ENCODE measurements around the gene FRMD1.

The FRMD1 gene

GRCh38 chr6:168096271-168096764 lies 17.3 kb upstream of the FRMD1 start:
- H3K4me3 ChIP-seq (replicated peaks; ENCODE audit: low read depth, low read length): no peak overlapping the region
- no peak for DNase-seq (ENCODE audit: extremely low read depth, low read depth)
- TF ChIP-seq, protein P1, sequence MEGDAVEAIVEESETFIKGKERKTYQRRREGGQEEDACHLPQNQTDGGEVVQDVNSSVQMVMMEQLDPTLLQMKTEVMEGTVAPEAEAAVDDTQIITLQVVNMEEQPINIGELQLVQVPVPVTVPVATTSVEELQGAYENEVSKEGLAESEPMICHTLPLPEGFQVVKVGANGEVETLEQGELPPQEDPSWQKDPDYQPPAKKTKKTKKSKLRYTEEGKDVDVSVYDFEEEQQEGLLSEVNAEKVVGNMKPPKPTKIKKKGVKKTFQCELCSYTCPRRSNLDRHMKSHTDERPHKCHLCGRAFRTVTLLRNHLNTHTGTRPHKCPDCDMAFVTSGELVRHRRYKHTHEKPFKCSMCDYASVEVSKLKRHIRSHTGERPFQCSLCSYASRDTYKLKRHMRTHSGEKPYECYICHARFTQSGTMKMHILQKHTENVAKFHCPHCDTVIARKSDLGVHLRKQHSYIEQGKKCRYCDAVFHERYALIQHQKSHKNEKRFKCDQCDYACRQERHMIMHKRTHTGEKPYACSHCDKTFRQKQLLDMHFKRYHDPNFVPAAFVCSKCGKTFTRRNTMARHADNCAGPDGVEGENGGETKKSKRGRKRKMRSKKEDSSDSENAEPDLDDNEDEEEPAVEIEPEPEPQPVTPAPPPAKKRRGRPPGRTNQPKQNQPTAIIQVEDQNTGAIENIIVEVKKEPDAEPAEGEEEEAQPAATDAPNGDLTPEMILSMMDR (IDR thresholded peaks at IDR 0.05; ENCODE audit: low read depth, low read length, missing control alignments): no peak

DNA sequence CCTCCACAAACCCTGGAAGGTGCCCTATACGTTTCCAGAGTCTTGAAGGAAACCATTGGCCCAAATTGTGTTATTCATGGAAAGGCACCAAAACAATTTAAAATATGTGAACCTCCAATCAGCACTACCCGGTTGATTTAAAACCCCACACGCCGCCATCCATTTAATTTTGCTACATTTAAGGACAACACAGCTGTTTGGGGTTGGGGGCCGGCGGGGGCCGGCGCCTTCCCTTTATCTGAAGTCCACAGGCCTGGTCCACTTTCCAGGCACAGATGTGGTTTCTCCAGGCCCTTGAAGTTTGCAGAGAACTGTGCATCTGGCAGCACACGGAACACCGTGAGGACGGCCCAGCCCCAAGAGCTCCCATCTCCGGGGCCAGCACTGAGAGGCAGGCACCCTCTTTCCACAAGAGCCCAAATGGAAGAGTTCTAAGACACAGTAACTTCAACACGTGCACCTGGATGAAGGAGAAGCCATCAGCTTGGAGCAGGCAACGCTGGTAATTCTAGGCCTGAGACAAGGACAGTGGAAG lies 16.8 kb upstream of the FRMD1 start:
- TF ChIP-seq, protein P1 (IDR thresholded peaks at IDR 0.05; ENCODE audit: low read depth, low read length, missing control alignments): no peak
- no peak overlapping the region for H3K4me3 ChIP-seq (replicated peaks; ENCODE audit: low read depth, low read length)
- DNase-seq (ENCODE audit: extremely low read depth, low read depth): no peak

DNA sequence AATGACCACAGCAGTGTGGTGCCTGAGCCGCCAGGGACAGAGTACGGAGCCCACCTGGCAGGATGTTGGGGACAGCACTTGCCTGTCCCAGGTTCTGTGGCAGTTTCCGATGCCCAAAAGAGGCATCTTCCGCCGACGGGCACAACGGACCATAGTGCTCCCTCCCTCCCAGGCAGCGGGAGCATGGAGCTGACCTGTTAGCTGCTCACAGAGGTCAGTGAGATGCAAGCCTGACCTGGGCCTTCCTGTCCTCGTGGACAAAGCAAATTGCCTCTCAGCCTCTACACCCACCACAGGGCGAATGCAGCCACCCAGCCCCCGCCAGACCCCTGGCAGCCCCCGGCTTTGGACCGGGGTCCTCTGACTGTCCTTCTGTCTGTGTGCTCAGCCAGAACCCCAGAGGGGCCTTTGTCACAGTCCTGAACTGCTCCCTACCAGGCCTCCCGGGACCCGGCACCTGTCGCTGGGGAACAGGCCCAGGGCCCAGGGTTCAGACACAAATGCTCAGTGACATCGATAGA lies 16.2 kb upstream of the FRMD1 start:
- DNase-seq (ENCODE audit: extremely low read depth, low read depth): no peak
- TF ChIP-seq, protein P1 (IDR thresholded peaks at IDR 0.05; ENCODE audit: low read depth, low read length, missing control alignments): no peak

GRCh38 chr6:168093634-168094033 lies 14.6 kb upstream of the FRMD1 start:
- TF ChIP-seq, protein P1 (IDR thresholded peaks at IDR 0.05; ENCODE audit: low read depth, low read length, missing control alignments): no peak
- no peak for DNase-seq (ENCODE audit: extremely low read depth, low read depth)
- no peak overlapping the region for H3K4me3 ChIP-seq (replicated peaks; ENCODE audit: low read depth, low read length)

More for the DNA sequence above, 16.2 kb upstream of the FRMD1 start:
- H3K4me3 ChIP-seq (replicated peaks; ENCODE audit: low read depth, low read length): no peak overlapping the region

DNA sequence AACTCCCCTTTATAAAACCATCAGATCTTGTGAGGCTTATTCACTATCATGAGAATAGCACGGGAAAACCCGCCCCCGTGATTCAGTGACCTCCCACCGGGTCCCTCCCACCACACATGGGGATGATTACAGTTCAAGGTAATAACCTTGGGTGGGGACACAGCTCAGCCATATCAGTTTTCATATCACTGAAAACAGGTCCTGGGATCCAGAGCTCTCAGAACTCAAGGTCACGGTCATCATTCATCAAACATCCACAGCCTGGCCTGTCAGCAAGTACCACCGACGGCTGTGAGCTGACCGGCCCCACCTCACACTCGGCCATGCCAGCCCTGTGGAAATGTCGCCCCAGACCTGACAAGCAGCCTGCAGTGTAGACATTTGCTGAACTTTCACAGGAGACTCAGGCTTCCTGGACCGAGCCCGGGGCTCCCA lies 14.1 kb upstream of the FRMD1 start:
- TF ChIP-seq, protein P1 (IDR thresholded peaks at IDR 0.05; ENCODE audit: low read depth, low read length, missing control alignments): no peak
- H3K4me3 ChIP-seq (replicated peaks; ENCODE audit: low read depth, low read length): no peak overlapping the region
- no peak for DNase-seq (ENCODE audit: extremely low read depth, low read depth)

DNA sequence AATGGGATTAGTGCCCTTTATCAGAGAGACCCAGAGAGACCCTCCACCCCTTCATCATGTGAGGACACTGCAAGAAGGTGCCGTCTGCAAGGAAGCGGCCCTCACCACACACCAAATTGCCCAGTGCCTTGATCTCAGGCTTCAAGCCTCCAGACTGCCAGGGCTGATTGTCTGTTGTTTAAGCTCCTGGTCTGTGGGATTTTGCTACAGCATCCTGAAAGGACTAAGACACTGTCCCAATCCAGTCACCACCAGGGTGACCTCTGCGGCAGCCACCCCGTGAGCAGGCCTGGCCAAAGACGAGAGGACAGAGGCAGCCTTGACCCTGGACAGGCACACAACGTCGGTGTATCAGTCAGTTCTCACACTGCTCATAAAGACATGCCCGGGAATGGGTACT lies 13.5 kb upstream of the FRMD1 start:
- no peak for DNase-seq (ENCODE audit: extremely low read depth, low read depth)
- no peak overlapping the region for H3K4me3 ChIP-seq (replicated peaks; ENCODE audit: low read depth, low read length)
- TF ChIP-seq, protein P1 (IDR thresholded peaks at IDR 0.05; ENCODE audit: low read depth, low read length, missing control alignments): no peak

Measured in HFF-Myc (cell line).